GM06990 (cell line): ENCODE measurements around the gene ZNF160.
"Not testable (repeated sequence)": the region's sequence is repeated elsewhere in the genome, so short reads cannot be mapped to it uniquely, and the experiment has no call there.

ENCODE experiments used
- DNase-seq: peaks from one replicate; pipeline ENCODE4 v3.0.0-alpha.2; 2011; ENCODE audit not compliant: insufficient read length; ENCODE audit errors: extremely low read depth
- H3K27me3 ChIP-seq: replicated peaks from 2 replicates; pipeline ENCODE4 v1.6.0; 2011; ENCODE audit warnings: low read length; ENCODE audit not compliant: control insufficient read depth, insufficient read depth
- H3K36me3 ChIP-seq: 2 replicates; pipeline ENCODE4 v1.5.1; 2011; ENCODE audit warnings: low read length; ENCODE audit not compliant: control insufficient read depth, insufficient read depth
- H3K4me3 ChIP-seq: replicated peaks from 2 replicates; pipeline ENCODE4 v1.5.1; 2011; ENCODE audit warnings: low read depth, mild to moderate bottlenecking, control low read depth, low read length
- TF ChIP-seq, protein P1 (sequence below): IDR thresholded peaks from 2 replicates; pipeline ENCODE4 v1.5.1; 2011; ENCODE audit warnings: low read length, control low read depth, mild to moderate bottlenecking, inconsistent platforms; ENCODE audit not compliant: insufficient read depth, poor library complexity, severe bottlenecking

Gene ZNF160

DNA sequence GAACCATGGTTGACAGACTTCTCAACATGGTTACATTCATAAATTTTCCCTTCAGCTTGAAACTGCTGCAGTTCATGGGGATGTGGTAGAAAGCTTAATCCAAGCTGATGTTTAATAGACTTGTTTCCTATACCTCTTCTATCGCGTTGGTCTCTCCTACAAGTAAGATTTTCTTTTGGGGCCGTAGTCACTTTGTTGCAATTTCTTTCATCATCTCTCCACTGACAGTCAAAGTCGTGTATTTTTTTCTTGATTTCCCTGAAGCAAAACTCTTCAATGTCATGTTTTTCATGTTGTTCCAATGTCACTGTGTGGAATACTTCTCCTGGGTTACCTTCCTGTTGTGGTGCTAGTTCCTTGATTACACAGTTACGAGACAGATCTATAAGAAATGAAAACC lies 6.3 kb upstream of the ZNF160 start:
- Histone ChIP-seq H3K4me3 (no peak overlapping the region), H3K27me3 (no peaks in the 10 kb centered on the region), H3K36me3 (no peaks in the 10 kb centered on the region)
- no peak for DNase-seq
- TF ChIP-seq, protein P1, sequence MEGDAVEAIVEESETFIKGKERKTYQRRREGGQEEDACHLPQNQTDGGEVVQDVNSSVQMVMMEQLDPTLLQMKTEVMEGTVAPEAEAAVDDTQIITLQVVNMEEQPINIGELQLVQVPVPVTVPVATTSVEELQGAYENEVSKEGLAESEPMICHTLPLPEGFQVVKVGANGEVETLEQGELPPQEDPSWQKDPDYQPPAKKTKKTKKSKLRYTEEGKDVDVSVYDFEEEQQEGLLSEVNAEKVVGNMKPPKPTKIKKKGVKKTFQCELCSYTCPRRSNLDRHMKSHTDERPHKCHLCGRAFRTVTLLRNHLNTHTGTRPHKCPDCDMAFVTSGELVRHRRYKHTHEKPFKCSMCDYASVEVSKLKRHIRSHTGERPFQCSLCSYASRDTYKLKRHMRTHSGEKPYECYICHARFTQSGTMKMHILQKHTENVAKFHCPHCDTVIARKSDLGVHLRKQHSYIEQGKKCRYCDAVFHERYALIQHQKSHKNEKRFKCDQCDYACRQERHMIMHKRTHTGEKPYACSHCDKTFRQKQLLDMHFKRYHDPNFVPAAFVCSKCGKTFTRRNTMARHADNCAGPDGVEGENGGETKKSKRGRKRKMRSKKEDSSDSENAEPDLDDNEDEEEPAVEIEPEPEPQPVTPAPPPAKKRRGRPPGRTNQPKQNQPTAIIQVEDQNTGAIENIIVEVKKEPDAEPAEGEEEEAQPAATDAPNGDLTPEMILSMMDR = no peak

DNA sequence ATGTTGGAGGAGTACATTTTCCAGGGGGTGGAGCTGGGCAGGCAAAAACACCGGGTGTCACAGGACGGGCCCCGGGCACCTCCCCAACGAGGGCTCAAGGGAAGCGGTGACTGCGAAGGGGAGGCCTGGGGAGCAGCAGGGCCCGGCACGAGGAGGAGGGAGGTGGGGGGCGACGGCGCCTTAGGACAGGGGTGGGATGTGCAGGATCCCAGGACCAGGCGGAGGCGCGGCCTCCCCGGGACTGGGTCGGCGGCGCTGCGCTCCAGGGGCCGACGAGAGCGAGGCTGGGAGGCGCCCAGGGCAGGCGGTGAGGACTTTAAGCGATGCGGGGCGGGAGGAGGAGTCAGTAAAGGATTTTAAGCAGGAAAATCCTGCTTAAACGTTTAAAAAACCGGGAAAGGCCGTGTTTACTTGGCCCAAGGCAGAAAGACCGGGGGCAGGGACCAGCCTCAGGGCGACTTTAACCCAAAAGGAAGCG lies 427 bp downstream of the ZNF160 start:
- peak; percentile 57 for DNase-seq
- Histone ChIP-seq H3K27me3 (no peaks in the 10 kb centered on the region), H3K36me3 (peaks cover 4% of the 10 kb centered on the region), H3K4me3 (peak overlapping the region; percentile 81)
- TF ChIP-seq, protein P1 = no peak

DNA sequence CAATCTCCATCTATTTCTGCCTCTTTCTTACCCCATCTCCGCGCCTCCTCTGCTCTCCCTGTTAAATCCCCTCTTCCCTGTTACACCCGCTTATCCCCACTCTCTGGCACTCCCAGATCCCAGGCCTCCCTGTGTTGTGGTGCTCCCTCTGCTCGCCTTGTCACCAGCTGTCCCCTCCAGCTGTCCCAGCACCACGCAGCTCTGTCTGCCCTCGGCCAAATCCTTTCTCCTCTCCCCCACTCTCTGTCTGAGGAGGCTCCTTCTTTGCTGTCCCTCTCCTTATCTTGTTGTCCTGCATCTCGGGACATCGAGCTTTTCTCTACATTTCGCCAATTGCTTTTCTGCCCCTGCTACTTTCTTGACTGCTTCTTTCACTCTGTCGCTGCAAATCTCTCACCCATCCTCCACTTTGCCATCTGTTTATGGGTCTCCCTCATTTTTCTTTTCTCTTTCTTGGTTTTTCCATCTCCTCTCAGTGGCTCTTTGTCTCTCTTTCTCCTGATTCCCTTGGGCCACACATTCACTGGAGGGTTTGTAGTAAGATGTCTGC lies 941 bp downstream of the ZNF160 start:
- Histone ChIP-seq H3K4me3 (peak overlapping the region; percentile 81), H3K36me3 (peaks cover 4% of the 10 kb centered on the region), H3K27me3 (no peaks in the 10 kb centered on the region)
- no peak for DNase-seq
- TF ChIP-seq, protein P1 = no peak

DNA sequence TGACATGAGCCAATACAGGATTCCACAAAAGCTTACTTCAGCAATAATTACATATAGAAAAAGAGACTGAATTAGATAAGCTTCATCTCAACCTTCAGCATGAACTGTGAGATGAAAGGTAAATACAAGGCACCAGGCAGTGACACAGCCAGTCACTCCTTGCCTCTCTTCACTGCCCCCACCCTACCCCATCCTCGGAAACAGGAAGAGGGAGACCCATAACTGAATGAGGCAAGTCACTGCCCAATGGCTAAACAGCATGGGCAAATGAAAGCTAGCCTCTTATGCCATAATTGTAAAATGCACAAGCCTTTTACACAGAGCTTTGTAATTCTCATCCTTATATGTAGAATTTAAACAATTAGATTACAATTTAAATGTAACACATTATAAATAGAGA lies 1.7 kb downstream of the ZNF160 start:
- TF ChIP-seq, protein P1 = no peak
- peaks cover 4% of the 10 kb centered on the region for H3K36me3 ChIP-seq
- peak overlapping the region; percentile 81 for H3K4me3 ChIP-seq
- DNase-seq = no peak
- no peaks in the 10 kb centered on the region for H3K27me3 ChIP-seq

DNA sequence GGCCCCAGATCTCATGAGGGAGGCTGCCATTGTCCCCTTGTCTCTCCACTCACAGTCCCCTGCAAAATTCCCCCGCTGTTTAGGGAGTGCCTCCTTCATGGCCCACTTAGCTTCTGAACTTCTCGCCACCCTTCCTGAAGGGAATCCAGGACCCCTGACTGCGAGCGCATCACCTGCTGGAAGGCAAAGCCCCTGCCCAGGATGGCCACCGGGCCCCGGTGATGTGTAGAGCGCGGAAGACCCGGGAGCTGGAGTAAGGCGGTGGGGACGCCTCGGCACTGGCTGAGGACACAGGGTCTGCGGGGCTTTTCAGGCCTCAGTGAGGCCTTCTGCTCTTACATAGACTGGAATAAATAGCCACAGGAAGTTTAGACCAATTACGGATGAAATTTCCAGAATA lies 4.7 kb downstream of the ZNF160 start:
- H3K4me3 ChIP-seq, H3K27me3 ChIP-seq, DNase-seq, H3K36me3 ChIP-seq: not testable (repeated sequence)

DNA sequence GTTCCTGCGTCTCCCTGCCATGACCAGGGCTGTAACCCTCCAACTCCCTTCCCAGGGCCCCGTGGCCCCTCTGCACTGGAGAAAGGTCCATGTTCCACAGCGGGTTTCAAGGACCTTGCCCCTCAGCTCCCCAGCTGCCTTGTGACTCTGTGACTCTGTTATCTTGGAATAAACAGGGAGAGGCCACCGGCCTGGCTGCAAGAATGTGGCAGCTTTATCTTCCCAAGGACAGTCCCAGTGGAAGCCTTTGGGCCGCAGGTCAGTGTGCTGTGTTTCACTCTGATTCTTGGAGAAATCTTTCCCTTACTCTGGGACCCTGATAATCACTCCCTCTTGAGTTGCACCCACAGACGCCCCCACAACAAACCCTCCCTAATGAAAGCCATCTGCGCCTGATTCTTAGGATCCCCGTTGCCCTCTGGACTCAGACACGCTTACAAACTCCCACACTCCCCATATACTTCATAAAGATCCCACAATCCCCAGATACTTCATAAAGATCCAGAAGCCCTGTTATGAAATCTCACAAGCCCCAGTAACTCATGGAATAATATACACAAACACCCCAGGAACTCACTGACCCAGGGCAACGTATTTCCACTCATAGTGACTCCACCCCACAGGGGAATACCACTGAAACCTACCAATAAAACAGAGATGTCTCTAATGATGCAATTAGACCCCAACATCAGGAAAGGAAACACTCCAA lies 6.1 kb downstream of the ZNF160 start:
- DNase-seq, H3K36me3 ChIP-seq, H3K4me3 ChIP-seq, H3K27me3 ChIP-seq: not testable (repeated sequence)

DNA sequence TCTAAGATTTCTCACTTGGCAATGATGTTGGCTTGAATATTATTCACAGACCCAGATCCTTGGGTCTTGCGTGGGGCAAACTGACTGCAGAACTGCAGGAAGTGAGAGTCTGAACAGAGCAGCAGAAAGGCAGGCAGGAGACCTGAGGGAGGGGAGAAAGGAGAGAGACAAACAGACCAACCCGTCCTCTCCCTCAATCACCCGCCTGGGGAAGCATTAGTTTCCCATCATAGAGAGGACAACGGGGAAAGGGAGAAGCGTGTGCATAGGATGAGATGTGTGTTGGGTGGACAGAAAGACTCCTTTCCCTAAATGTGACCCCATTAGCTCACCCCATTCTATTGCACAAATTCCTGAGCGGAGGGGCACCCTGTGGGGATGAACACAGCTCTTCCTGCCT lies 6.6 kb downstream of the ZNF160 start:
- H3K4me3 ChIP-seq, H3K27me3 ChIP-seq, DNase-seq, H3K36me3 ChIP-seq: not testable (repeated sequence)
